ENCODE data around the gene USP5.
A peak's percentile ranks its signal among the peaks of the same experiment; 100 is the strongest.

USP5 gene

DNA sequence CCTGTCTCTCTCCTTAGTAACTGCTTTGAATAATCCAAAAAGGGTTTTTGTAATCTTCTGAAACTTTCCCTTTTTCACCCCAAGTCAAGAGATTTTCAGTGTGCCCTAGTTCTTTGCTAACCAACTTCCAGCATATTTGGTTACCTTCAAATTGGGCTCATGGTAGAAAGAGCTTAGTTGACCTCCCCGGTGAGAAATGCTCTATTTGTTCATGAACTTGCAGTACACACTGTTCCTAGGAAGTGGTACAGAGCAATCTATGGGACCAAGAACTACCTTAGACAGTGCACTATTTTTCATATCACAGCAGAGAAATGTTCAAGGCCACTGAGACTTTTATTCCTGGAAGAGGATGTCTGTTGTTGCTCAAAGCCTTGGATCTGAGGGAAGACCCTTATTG lies 1.7 kb downstream of the USP5 start:
- no peak for TF ChIP-seq CTCF (IDR thresholded peaks at IDR 0.05)
- Histone ChIP-seq H3K79me2 (peaks cover 28% of the 10 kb centered on the region), H3K36me3 (ENCODE audit: control insufficient read depth, insufficient read depth, low read length) (no peaks in the 10 kb centered on the region), H3K9ac (no peak overlapping the region), H3K4me1 (peaks cover 17% of the 10 kb centered on the region), H3K27ac (peak overlapping the region; percentile 98), H3K4me2 (ENCODE audit: low read length) (no peak overlapping the region), H3K27me3 (ENCODE audit: control insufficient read depth, insufficient read depth, low read length) (no peaks in the 10 kb centered on the region), H3K9me3 (ENCODE audit: control insufficient read depth, low read length) (no peaks in the 10 kb centered on the region), H3K4me3 (ENCODE audit: low read depth, low read length) (no peak overlapping the region), H2AFZ (no peak overlapping the region)

- no peak for TF ChIP-seq CTCF (IDR thresholded peaks at IDR 0.05)
- Histone ChIP-seq H3K9ac (no peak overlapping the region), H2AFZ (no peak overlapping the region), H3K9me3 (ENCODE audit: control insufficient read depth, low read length) (no peaks in the 10 kb centered on the region), H3K4me1 (peaks cover 17% of the 10 kb centered on the region), H3K36me3 (ENCODE audit: control insufficient read depth, insufficient read depth, low read length) (no peaks in the 10 kb centered on the region), H3K4me2 (ENCODE audit: low read length) (no peak overlapping the region), H3K4me3 (ENCODE audit: low read depth, low read length) (no peak overlapping the region), H3K79me2 (peaks cover 28% of the 10 kb centered on the region), H3K27me3 (ENCODE audit: control insufficient read depth, insufficient read depth, low read length) (no peaks in the 10 kb centered on the region), H3K27ac (no peak overlapping the region)
These were observed 2.1 kb downstream of the USP5 start for GRCh38 chr12:6854036-6854435.

DNA sequence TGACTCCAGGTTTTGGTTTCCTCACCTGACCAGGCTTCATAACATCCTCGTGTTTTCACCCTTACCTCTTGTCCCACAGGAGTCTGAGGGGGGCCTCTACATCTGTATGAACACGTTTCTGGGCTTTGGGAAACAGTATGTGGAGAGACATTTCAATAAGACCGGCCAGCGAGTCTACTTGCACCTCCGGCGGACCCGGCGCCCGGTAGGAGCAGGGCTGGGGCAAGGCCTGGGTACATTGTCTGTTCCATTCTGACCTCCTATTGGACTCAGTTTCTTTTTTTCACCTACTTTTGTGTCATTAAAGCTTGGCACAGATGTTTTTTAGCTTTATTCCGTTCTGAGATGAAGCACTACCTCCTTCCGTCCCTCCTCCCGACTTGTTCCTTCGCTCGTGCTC lies 3.4 kb downstream of the USP5 start:
- no peaks in the 10 kb centered on the region for H3K9me3 ChIP-seq (ENCODE audit: control insufficient read depth, low read length)
- peaks cover 28% of the 10 kb centered on the region for H3K79me2 ChIP-seq
- H2AFZ ChIP-seq = no peak overlapping the region
- peaks cover 17% of the 10 kb centered on the region for H3K4me1 ChIP-seq
- no peak for TF ChIP-seq CTCF (IDR thresholded peaks at IDR 0.05)
- no peaks in the 10 kb centered on the region for H3K36me3 ChIP-seq (ENCODE audit: control insufficient read depth, insufficient read depth, low read length)
- H3K9ac ChIP-seq = no peak overlapping the region
- no peak overlapping the region for H3K4me2 ChIP-seq (ENCODE audit: low read length)
- no peak overlapping the region for H3K27ac ChIP-seq
- no peaks in the 10 kb centered on the region for H3K27me3 ChIP-seq (ENCODE audit: control insufficient read depth, insufficient read depth, low read length)
- no peak overlapping the region for H3K4me3 ChIP-seq (ENCODE audit: low read depth, low read length)

DNA sequence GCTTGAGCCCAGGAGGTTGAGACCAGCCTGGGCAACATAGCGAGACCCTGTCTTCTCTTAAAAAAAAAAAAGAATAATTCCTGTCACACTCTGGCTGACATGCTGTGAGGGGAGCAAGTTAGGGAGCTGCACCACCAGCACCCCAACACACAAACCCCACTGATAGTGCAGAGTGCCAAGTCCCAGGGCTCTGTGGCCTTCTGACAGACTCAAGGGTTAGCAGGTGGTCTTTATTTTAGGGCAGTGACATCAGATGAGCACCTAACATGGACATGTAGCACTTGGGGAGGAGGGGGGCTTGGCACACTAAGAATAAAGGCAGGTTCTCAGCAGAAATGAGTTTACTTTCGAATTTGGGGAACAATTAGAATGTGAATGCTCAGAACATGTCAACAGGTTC lies 6.8 kb downstream of the USP5 start:
- Histone ChIP-seq H3K4me2 (ENCODE audit: low read length) (no peak overlapping the region), H3K4me3 (ENCODE audit: low read depth, low read length) (no peak overlapping the region), H3K36me3 (ENCODE audit: control insufficient read depth, insufficient read depth, low read length) (no peaks in the 10 kb centered on the region), H2AFZ (no peak overlapping the region), H3K27ac (no peak overlapping the region), H3K27me3 (ENCODE audit: control insufficient read depth, insufficient read depth, low read length) (no peaks in the 10 kb centered on the region), H3K4me1 (peaks cover 4% of the 10 kb centered on the region), H3K79me2 (peaks cover 23% of the 10 kb centered on the region), H3K9ac (no peak overlapping the region), H3K9me3 (ENCODE audit: control insufficient read depth, low read length) (no peaks in the 10 kb centered on the region)
- no peak for TF ChIP-seq CTCF (IDR thresholded peaks at IDR 0.05)

DNA sequence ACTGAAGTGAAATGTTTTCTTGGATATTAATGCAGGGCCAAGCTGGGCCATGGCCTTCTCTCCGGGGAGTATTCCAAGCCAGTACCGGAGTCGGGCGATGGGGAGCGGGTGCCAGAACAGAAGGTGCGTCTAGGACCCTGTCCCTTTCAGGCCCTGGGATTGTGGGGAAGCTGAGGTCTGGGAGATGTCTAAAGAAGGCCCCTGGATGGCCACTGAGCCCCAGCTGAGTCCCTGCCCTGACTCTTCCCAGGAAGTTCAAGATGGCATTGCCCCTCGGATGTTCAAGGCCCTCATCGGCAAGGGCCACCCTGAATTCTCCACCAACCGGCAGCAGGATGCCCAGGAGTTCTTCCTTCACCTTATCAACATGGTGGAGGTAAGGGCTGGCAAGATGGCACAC lies 8.2 kb downstream of the USP5 start:
- Histone ChIP-seq H3K9me3 (ENCODE audit: control insufficient read depth, low read length) (no peaks in the 10 kb centered on the region), H3K9ac (no peak overlapping the region), H3K27ac (no peak overlapping the region), H3K4me1 (no peaks in the 10 kb centered on the region), H3K27me3 (ENCODE audit: control insufficient read depth, insufficient read depth, low read length) (no peaks in the 10 kb centered on the region), H3K79me2 (peaks cover 12% of the 10 kb centered on the region), H2AFZ (no peak overlapping the region), H3K36me3 (ENCODE audit: control insufficient read depth, insufficient read depth, low read length) (no peaks in the 10 kb centered on the region), H3K4me2 (ENCODE audit: low read length) (no peak overlapping the region), H3K4me3 (ENCODE audit: low read depth, low read length) (no peak overlapping the region)
- no peak for TF ChIP-seq CTCF (IDR thresholded peaks at IDR 0.05)

All from parathyroid adenoma (tissue), 2 donors.